DND-41 (cell line): ENCODE measurements around the gene ACAA1.
"Not testable (repeated sequence)": the region's sequence is repeated elsewhere in the genome, so short reads cannot be mapped to it uniquely, and the experiment has no call there.

Experiments
- ATAC-seq: fragments of 200-7000 bp; cut with Tn5 transposase; 3 replicates; pipeline ENCODE4 v1.9.1; 2021; ENCODE audit warnings: low read depth; ENCODE audit not compliant: insufficient read depth
- DNase-seq: peaks from one replicate; pipeline ENCODE4 v3.0.0-alpha.2; 2020
- H2AFZ ChIP-seq: 2 replicates; pipeline ENCODE4 v1.6.0; 2012; ENCODE audit warnings: low read depth, low read length
- H3K27ac ChIP-seq: 2 replicates; pipeline ENCODE4 v1.5.1; 2012; ENCODE audit warnings: low read length, inconsistent platforms
- H3K27me3 ChIP-seq: fragments of 200-600 bp; sonication (generic); 2 replicates; pipeline ENCODE4 v1.6.0; 2012; ENCODE audit warnings: low read length, mild to moderate bottlenecking, inconsistent platforms; ENCODE audit not compliant: insufficient read depth, poor library complexity
- H3K36me3 ChIP-seq: 2 replicates; pipeline ENCODE4 v1.5.1; 2012; ENCODE audit warnings: low read length, inconsistent platforms; ENCODE audit not compliant: insufficient read depth
- H3K4me1 ChIP-seq: 2 replicates; pipeline ENCODE4 v1.5.1; 2012; ENCODE audit warnings: mild to moderate bottlenecking, low read length; ENCODE audit not compliant: insufficient read depth
- H3K4me2 ChIP-seq: 2 replicates; pipeline ENCODE4 v1.6.0; 2012; ENCODE audit warnings: mild to moderate bottlenecking, moderate library complexity, low read length, inconsistent platforms; ENCODE audit not compliant: insufficient read depth
- H3K4me3 ChIP-seq, 2 experiments: fragments of 200-600 bp in 1 of 2; shearing (Covaris generic) in 1 of 2; 2 replicates each; pipeline ENCODE4 v1.5.1; 2012 to 2016; ENCODE audit warnings: inconsistent platforms in 2 of 2, low read length in 2 of 2, mild to moderate bottlenecking in 2 of 2, low read depth in 1 of 2, moderate library complexity in 1 of 2
- H3K79me2 ChIP-seq: 2 replicates; pipeline ENCODE4 v1.6.0; 2012; ENCODE audit warnings: low read length, inconsistent platforms; ENCODE audit not compliant: insufficient read depth
- H3K9ac ChIP-seq: 2 replicates; pipeline ENCODE4 v1.6.0; 2012; ENCODE audit warnings: low read depth, mild to moderate bottlenecking, inconsistent platforms, low read length, moderate library complexity
- H3K9me3 ChIP-seq: 2 replicates; pipeline ENCODE4 v1.5.1; 2012; ENCODE audit warnings: low read length, moderate library complexity, mild to moderate bottlenecking, inconsistent platforms; ENCODE audit not compliant: insufficient read depth, severe bottlenecking
- H4K20me1 ChIP-seq: 2 replicates; pipeline ENCODE4 v1.6.0; 2012; ENCODE audit warnings: low read length; ENCODE audit not compliant: insufficient read depth
- EZH2 ChIP-seq: IDR thresholded peaks from 3 replicates; pipeline ENCODE4 v1.6.1; 2012; ENCODE audit warnings: borderline replicate concordance, low read depth, mild to moderate bottlenecking, moderate library complexity, low read length, inconsistent platforms; ENCODE audit not compliant: severe bottlenecking
- TF ChIP-seq, protein P1 (sequence below): IDR thresholded peaks from 2 replicates; pipeline ENCODE4 v1.5.1; 2012; ENCODE audit warnings: borderline replicate concordance, low read length, moderate library complexity, mild to moderate bottlenecking; ENCODE audit not compliant: poor library complexity, severe bottlenecking; ENCODE audit errors: extremely low read depth

The ACAA1 gene

GRCh38 chr3:38163117-38163840 is 26.4 kb upstream of the ACAA1 start:
- peak overlapping the region; percentile 50 for H2AFZ ChIP-seq

GRCh38 chr3:38160704-38161103 is 23.8 kb upstream of the ACAA1 start:
- H3K9ac ChIP-seq, H2AFZ ChIP-seq, H4K20me1 ChIP-seq, H3K36me3 ChIP-seq, H3K9me3 ChIP-seq, H3K79me2 ChIP-seq, ATAC-seq, H3K4me3 ChIP-seq, DNase-seq, H3K27me3 ChIP-seq, H3K4me2 ChIP-seq, H3K27ac ChIP-seq: not testable (repeated sequence)
- peaks cover 12% of the 10 kb centered on the region for H3K4me1 ChIP-seq

More at GRCh38 chr3:38163117-38163840, 26.4 kb upstream of the ACAA1 start:
- H4K20me1 ChIP-seq: peaks cover 7% of the 10 kb centered on the region
- no peak overlapping the region for H3K4me3 ChIP-seq
- peaks cover 30% of the 10 kb centered on the region for H3K79me2 ChIP-seq
- no peaks in the 10 kb centered on the region; the same call in 1 of the 2 replicates for H3K36me3 ChIP-seq
- no peak overlapping the region; the same call in 1 of the 2 replicates for H3K27ac ChIP-seq
- 0 out of 2 replicates have a peak overlapping the region, but pooled peaks have one; percentile 72 for H3K4me2 ChIP-seq
- no peaks in the 10 kb centered on the region for H3K9me3 ChIP-seq
- DNase-seq (peak; percentile 35), ATAC-seq (no peak)
- H3K27me3 ChIP-seq: no peaks in the 10 kb centered on the region
- H3K4me1 ChIP-seq: peaks cover 34% of the 10 kb centered on the region
- H3K9ac ChIP-seq: peak overlapping the region; percentile 78; the same call in 1 of the 2 replicates
- TF ChIP-seq EZH2: no peak
- TF ChIP-seq, protein P1, sequence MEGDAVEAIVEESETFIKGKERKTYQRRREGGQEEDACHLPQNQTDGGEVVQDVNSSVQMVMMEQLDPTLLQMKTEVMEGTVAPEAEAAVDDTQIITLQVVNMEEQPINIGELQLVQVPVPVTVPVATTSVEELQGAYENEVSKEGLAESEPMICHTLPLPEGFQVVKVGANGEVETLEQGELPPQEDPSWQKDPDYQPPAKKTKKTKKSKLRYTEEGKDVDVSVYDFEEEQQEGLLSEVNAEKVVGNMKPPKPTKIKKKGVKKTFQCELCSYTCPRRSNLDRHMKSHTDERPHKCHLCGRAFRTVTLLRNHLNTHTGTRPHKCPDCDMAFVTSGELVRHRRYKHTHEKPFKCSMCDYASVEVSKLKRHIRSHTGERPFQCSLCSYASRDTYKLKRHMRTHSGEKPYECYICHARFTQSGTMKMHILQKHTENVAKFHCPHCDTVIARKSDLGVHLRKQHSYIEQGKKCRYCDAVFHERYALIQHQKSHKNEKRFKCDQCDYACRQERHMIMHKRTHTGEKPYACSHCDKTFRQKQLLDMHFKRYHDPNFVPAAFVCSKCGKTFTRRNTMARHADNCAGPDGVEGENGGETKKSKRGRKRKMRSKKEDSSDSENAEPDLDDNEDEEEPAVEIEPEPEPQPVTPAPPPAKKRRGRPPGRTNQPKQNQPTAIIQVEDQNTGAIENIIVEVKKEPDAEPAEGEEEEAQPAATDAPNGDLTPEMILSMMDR: peak; percentile 43

DNA sequence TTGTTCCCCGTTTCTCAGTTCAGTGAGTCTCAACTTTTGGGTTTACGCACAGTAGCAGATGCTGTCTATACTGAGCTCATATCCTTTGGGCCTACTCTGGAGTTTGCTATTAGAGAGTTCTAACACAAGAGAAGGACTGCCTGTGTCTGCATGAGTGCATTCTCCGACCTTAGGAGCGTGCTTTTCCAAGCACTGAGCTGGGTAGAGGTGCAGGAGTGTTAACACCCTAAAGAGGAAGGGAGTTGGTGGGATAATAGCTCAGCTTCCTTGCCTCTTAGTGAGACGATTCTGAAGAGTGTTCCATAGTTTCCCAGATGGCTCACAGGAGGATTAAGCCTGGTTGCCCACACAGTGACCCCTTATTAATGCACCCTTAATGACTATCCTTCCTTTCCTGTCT is 21.5 kb upstream of the ACAA1 start:
- Histone ChIP-seq H3K9ac (no peak overlapping the region), H3K4me1 (peaks cover under 1% of the 10 kb centered on the region; the same call in 1 of the 2 replicates), H4K20me1 (no peaks in the 10 kb centered on the region), H3K36me3 (no peaks in the 10 kb centered on the region), H3K27ac (no peak overlapping the region), H3K27me3 (no peaks in the 10 kb centered on the region), H3K4me2 (no peak overlapping the region), H3K79me2 (no peaks in the 10 kb centered on the region), H3K9me3 (no peaks in the 10 kb centered on the region), H3K4me3 (no peak overlapping the region), H2AFZ (no peak overlapping the region)
- DNase-seq: no peak
- TF ChIP-seq, protein P1: no peak
- TF ChIP-seq EZH2: no peak
- no peak for ATAC-seq

DNA sequence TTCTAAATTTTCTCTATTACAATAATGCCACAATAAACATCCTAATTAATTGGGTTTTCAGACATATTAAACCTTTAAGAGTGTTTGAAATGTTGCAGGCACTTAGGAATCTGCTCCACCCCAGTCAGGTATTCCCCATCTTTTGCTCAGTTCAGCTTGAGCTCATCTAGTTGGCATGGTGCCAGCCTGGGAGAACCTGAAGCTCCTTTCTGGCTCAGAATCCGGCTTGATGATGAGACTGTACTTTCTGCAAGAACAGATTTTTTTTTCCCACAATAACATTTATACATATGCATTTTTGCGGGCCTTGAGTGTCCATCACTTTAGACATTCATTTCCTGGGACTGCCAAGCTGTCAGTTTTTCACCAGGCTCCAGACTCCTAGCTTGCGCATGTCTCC is 20.7 kb upstream of the ACAA1 start:
- H3K27ac ChIP-seq: no peak overlapping the region
- H4K20me1 ChIP-seq: no peaks in the 10 kb centered on the region
- TF ChIP-seq EZH2: no peak
- TF ChIP-seq, protein P1: no peak
- H3K79me2 ChIP-seq: no peaks in the 10 kb centered on the region
- H2AFZ ChIP-seq: no peak overlapping the region
- H3K4me1 ChIP-seq: no peaks in the 10 kb centered on the region
- H3K9me3 ChIP-seq: no peaks in the 10 kb centered on the region
- no peaks in the 10 kb centered on the region for H3K36me3 ChIP-seq
- ATAC-seq (no peak), DNase-seq (no peak)
- no peak overlapping the region for H3K4me3 ChIP-seq
- no peaks in the 10 kb centered on the region for H3K27me3 ChIP-seq
- H3K9ac ChIP-seq: no peak overlapping the region
- H3K4me2 ChIP-seq: no peak overlapping the region
